Lung (tissue), 12 donors: ENCODE results near the gene ELL. TPM values are rescaled to one million over a fixed set of nuclear protein-coding genes. Genes with fewer than 3 reads are reported as not detected.
A peak's percentile ranks its signal among the peaks of the same experiment; 100 is the strongest.

Source experiments
- ATAC-seq: fragments of 200-7000 bp; cut with Tn5 transposase; one replicate; pipeline ENCODE4 v1.9.1; 2020; ENCODE audit warnings: moderate number of reproducible peaks; ENCODE audit not compliant: insufficient read depth, low FRiP score
- DNase-seq, 3 donors: peaks; one replicate each; pipeline ENCODE4 v3.0.0-alpha.2; 2013 to 2017
- H3K27ac ChIP-seq, 2 donors: one replicate each; pipeline ENCODE4 v1.5.1; 2013; ENCODE audit warnings: mild to moderate bottlenecking in 2 of 2, moderate library complexity in 2 of 2, control low read depth in 1 of 2, inconsistent platforms in 1 of 2, low read depth in 1 of 2, low read length in 1 of 2
- H3K27me3 ChIP-seq, 3 donors: one replicate each; pipeline ENCODE4 v1.5.1; 2013; ENCODE audit warnings: low read length in 2 of 3; ENCODE audit not compliant: control insufficient read depth in 3 of 3, insufficient read depth in 3 of 3
- H3K36me3 ChIP-seq, 4 donors: one replicate each; pipeline ENCODE4 v1.5.1; 2013; ENCODE audit warnings: low read length in 4 of 4, mild to moderate bottlenecking in 1 of 4, moderate library complexity in 1 of 4; ENCODE audit not compliant: control insufficient read depth in 4 of 4, insufficient read depth in 4 of 4
- H3K4me1 ChIP-seq, 5 donors: one replicate each; pipeline ENCODE4 v1.5.1; 2013; ENCODE audit warnings: low read length in 5 of 5, mild to moderate bottlenecking in 2 of 5, moderate library complexity in 1 of 5; ENCODE audit not compliant: control insufficient read depth in 5 of 5, insufficient read depth in 5 of 5
- H3K4me3 ChIP-seq: one replicate; pipeline ENCODE4 v1.5.1; 2013; ENCODE audit warnings: mild to moderate bottlenecking, control low read depth, moderate library complexity
- H3K9ac ChIP-seq, 2 donors: one replicate each; pipeline ENCODE4 v1.5.1; 2013; ENCODE audit warnings: low read length in 2 of 2, control low read depth in 1 of 2; ENCODE audit not compliant: insufficient read depth in 1 of 2
- H3K9me3 ChIP-seq, 4 donors: one replicate each; pipeline ENCODE4 v1.5.1; 2013; ENCODE audit warnings: low read length in 3 of 4, mild to moderate bottlenecking in 1 of 4, moderate library complexity in 1 of 4; ENCODE audit not compliant: control insufficient read depth in 4 of 4, insufficient read depth in 3 of 4
- CTCF ChIP-seq: IDR thresholded peaks from 2 replicates; pipeline ENCODE4 v1.5.1; 2012; ENCODE audit warnings: mild to moderate bottlenecking; ENCODE audit errors: control extremely low read depth, extremely low read depth
- WGBS, 2 donors: extraction: QIAGEN DNeasy Blood & Tissue Kit; methylation state at CpG; one replicate each; pipeline ENCODE4 v1.1.7; 2013; 5-methylcytosine and 5-hydroxymethylcytosine counted together
- polyA plus RNA-seq, 2 donors: library from polyadenylated mRNA; stranded (reverse); fragments of 200-250 nt; gene quantifications; one replicate each; pipeline ENCODE4 v1.2.1, GENCODE V29; 2013
- total RNA-seq, 2 donors: library from RNA; depleted of rRNA in 1 of 2; stranded (reverse); fragments of >200 nt in 1 of 2; gene quantifications; one replicate each; pipeline ENCODE4 v1.2.1, GENCODE V29; 2014 to 2021
- donor health status: control.
- donor health status: control.
- donor health status: Bipolar disorder and iron deficiency.
- donor health status: healthy.
- donor health status: DM: yes; HTN: yes; CAD: no.

Gene ELL
- total and polyA plus RNA-seq, 4 donors = 9.3 to 26.8 (median 20.7) TPM

- Histone ChIP-seq H3K36me3 (peaks cover 0 to 19% (median 0%) of the 10 kb centered on the region in 4 donors), H3K9ac (no peak overlapping the region), H3K27me3 (no peaks in the 10 kb centered on the region), H3K27ac (peak overlapping the region in 1 of 2 donors; percentile 9), H3K4me3 (no peak overlapping the region), H3K9me3 (no peaks in the 10 kb centered on the region), H3K4me1 (peaks cover 0 to 21% (median 14%) of the 10 kb centered on the region in 5 donors)
- WGBS, 2 donors = 93 to 97% methylated on average over 3 of the region's 3 CpGs
- DNase-seq (no peak), ATAC-seq (no peak)
- no peak for TF ChIP-seq CTCF
Measured at GRCh38 chr19:18467978-18468377, 53.9 kb downstream of the ELL start.

DNA sequence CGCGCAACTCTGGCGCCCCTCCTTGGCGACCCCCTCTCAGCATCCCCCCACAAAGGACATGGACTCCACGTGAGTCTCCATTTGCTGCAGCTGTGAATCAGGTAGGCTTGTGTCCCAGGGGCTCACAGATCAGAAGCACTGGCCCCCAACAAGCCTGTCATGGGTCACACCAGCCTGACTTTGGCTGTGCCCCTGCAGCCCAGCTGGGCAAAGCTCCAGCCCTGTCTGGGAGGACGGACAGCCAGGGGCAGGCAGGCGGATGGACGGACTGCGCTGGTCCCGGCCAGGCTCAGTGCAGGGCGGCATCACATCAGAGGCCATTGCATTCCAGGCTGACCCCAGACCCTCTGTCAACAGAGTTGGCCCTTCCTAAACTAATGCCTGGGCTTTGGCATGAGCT lies 55.5 kb downstream of the ELL start:
- H3K27ac ChIP-seq = peak overlapping the region in 1 of 2 donors; percentile 11
- no peak for TF ChIP-seq CTCF
- DNase-seq (no peak), ATAC-seq (no peak)
- no peaks in the 10 kb centered on the region for H3K9me3 ChIP-seq
- 94 to 98% methylated on average over 11 of the region's 11 CpGs for WGBS, 2 donors
- no peaks in the 10 kb centered on the region for H3K27me3 ChIP-seq
- H3K9ac ChIP-seq = no peak overlapping the region
- no peak overlapping the region for H3K4me3 ChIP-seq
- peaks cover 0 to 21% (median 14%) of the 10 kb centered on the region in 5 donors for H3K4me1 ChIP-seq
- H3K36me3 ChIP-seq = peaks cover 0 to 15% (median 4%) of the 10 kb centered on the region in 4 donors

DNA sequence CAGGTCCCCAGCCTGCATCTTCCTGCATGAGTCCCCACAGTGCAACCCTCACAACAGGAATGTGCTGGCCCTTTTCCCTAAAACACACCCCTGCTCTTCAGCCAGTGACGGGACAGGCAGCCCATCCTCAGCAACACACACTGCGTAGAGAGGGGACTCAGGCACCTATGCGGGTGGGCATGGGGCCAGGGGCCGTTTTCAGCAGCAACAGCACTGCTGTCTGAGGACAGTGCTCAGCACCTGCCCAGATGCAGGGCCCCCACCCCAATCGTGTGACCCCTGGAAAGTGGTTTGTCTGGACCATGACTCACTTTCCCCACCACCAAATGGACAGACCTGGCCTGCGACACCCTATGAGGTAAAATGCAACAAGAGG lies 55.9 kb downstream of the ELL start:
- TF ChIP-seq CTCF = no peak
- no peak overlapping the region for H3K9ac ChIP-seq
- H3K36me3 ChIP-seq = peaks cover 0 to 19% (median 6%) of the 10 kb centered on the region in 4 donors
- no peaks in the 10 kb centered on the region for H3K9me3 ChIP-seq
- no peaks in the 10 kb centered on the region for H3K27me3 ChIP-seq
- no peak for ATAC-seq
- peak overlapping the region in 1 of 2 donors; percentile 11 for H3K27ac ChIP-seq
- no peak for DNase-seq
- WGBS, 2 donors = 87 to 95% methylated on average over 6 of the region's 6 CpGs
- peaks cover 0 to 21% (median 14%) of the 10 kb centered on the region in 5 donors for H3K4me1 ChIP-seq
- H3K4me3 ChIP-seq = no peak overlapping the region
